RKO (cell line): ENCODE results near the gene ABCC1.
A peak's percentile ranks its signal among the peaks of the same experiment; 100 is the strongest.
"Not testable (repeated sequence)": the region's sequence is repeated elsewhere in the genome, so short reads cannot be mapped to it uniquely, and the experiment has no call there.

Source experiments
- DNase-seq: peaks from one replicate; pipeline ENCODE4 v3.0.0-alpha.2; 2016; ENCODE audit warnings: low spot score

The ABCC1 gene

DNA sequence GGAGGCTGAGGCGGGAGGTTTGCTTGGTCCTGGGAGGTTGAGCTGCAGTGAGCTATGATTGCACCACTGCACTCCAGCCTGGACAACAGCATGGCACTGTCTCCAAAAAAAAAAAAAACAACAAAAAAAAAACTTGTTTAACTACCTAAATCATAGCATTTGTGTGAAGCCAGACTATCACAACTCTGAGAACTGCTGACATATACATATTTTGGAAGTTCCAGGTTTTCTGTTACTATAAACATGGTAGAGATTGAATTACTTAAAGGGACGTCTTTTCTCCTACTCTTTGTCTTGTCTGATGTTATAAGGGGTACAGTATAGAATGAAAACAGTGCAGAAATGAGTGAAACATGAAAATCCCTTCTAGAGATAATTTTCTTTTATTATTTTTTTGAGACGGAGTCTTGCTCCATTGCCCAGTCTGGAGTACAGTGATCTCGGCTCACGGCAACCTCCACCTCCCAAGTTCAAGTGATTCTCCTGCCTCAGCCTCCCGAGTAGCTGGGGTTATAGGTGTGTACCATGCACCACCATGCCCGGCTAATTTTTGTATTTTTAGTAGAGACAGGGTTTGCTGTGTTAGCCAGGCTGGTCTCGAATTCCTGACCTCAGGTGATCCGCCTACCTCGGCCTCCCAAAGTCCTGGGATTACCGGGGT lies 18.4 kb downstream of the ABCC1 start:
- DNase-seq = no peak

- DNase-seq = peak; percentile 12
These were observed 20.8 kb downstream of the ABCC1 start for GRCh38 chr16:15970202-15970601.

DNA sequence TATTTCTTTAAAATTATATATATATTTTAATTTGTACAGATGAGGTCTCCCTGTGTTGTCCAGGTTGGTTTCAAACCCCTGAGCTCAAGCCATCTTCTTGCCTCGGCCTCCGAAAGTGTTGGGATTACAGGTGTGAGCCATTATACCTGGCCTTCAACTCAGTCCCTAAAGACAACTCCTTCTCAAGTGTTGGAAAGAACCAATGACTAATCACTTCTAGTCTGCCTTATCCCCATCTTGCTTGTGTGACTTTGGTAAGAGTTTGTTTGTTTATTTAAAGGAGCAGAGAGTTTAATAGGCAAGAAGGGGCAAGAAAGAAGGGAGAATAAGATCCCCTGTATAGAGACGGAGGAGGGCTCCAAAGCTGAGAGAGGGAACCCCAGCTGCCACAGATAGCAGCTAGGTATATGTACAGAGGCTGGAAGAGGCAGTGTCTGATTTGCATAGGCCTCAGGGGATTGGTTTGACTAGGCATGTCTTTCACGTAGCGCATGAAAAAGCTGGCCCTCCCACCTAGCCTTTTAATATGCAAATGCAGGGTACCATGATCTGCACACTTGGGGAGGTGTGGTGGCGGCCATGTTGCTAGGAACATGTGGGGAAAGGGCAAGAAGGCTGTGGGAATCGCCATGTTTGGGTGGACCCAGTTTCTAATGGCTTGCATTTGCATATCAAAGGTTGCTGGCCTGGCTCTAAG lies 21.5 kb downstream of the ABCC1 start:
- DNase-seq = no peak

DNA sequence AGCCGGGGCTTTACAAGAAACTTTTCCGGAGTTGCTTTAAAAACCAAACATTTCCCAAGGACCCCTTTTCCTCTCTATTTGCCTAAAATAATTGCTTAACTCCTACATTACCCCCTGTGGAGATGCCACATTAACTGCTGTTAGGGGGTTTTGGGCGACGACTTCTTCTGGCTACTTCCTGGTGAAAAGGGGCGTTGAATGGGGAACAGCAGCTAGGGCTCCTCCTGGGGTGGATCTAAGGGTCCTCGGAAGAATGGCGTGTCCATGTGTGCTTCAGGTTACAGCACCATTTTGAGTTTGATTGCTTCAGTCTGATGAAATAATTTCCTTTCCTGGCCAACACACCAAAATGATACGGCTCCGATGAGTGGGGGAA lies 22.0 kb downstream of the ABCC1 start:
- no peak for DNase-seq

GRCh38 chr16:15972046-15972868 lies 22.8 kb downstream of the ABCC1 start:
- DNase-seq = no peak

- no peak for DNase-seq
These were observed 24.0 kb downstream of the ABCC1 start for GRCh38 chr16:15973421-15973820.

DNA sequence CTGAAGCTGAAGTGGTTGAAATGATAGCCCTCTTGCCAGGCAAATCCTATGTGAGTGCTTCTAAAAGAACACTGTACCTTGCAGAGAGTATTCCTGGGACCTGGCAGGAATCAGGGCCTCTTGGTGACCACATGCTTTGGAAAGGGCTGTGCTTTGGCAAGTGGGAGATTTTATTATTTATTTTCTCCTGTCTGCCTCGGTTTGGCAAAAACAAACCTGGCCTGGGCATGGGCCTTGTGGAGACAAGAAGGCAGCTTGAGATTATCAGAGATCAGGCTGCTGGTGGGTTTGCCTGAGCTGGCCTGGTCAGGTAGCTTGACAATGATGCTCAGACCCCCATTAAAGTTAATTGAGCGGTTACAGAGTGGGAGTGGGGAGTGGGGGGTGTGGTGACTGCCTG lies 24.6 kb downstream of the ABCC1 start:
- no peak for DNase-seq

DNA sequence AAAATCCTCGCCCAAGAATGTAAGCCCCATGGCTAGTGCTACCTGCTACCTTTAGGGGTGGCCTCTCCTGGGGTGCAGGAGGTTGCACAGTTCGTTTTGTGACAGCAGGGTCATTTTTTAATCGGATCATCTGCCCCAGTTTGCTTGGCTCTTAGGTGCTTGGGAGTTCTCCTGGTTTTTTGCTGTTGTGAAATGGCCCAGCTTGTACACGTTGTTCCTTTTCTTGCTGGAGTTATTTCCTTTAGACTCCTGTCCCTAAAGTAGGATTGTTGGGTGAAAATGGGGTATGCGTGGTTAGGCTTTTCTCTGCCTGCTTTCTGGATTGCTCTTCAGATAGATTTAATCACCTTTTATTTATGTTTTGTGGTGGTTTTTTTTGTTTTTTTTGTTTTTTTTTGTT lies 25.8 kb downstream of the ABCC1 start:
- no peak for DNase-seq

GRCh38 chr16:15976225-15976812 lies 26.9 kb downstream of the ABCC1 start:
- DNase-seq = no peak

- DNase-seq = no peak
These were observed 27.7 kb downstream of the ABCC1 start for GRCh38 chr16:15976929-15977637.

DNA sequence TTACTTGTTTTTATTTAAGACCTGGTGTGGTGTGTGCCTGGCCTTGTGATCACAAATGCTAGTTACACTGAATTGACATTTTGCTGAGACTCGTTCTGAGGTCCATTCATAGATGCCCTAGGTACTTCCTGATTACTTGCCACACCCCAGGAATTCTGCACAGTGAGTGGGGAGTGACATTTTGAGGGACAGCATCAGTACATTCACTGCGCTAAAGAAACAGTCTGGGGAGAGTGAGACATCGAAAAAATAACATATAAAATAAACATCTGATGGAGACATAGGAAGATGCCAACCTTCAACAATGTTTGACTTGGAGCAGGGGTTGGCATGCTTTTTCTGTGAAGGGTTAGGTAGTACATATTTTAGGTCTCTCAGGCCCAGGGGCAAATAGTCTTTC lies 30.4 kb downstream of the ABCC1 start:
- DNase-seq = no peak

DNA sequence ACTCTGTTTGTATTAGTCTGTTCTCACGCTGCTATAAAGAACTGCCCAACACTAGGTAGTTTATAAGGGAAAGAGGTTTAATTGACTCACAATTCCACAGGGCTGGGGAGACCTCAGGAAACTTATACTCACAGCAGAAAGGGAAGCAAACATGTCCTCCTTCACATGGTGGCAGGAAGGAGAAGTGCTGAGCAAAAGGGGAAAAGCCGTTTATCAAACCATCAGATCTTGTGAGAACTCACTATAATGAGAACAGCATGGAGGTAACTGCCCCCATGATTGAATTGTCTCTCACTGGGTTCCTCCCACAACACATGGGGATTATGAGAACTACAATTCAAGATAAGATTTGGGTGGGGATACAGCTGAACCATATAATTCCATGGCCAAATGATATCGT lies 30.9 kb downstream of the ABCC1 start:
- DNase-seq = no peak

- DNase-seq = no peak
These were observed 32.0 kb downstream of the ABCC1 start for GRCh38 chr16:15981382-15981781.

DNA sequence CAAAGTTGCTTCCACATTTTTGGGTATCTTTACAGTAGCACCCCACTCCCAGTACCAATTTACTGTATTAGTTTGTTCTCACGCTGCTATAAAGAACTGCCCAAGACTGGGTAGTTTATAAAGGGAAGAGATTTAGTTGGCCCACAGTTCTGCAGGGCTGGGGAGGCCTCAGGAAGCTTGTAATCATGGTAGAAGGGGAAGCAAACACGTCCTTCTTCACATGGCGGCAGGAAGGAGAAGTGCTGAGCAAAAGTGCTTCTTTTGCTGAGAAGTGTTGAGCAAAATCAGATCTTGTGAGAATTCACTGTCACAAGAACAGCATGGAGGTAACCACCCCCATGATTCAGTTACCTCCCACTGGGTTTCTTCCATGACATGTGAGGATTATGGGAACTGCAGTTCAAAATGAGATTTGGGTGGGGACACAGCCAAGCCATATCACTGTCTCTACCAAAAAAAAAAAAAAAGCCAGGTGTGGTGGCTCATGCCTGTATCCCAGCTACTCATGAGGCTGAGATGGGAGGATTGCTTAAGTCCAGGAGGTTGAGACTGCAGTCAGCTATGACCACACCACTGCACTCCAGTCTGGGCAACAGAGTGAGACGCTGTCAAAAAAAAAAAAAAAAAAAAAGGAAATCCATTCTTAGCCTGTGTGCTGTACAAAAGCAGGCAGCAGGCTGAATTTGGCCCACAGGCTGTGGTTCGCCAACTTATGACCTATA lies 32.9 kb downstream of the ABCC1 start:
- not testable (repeated sequence) for DNase-seq

DNA sequence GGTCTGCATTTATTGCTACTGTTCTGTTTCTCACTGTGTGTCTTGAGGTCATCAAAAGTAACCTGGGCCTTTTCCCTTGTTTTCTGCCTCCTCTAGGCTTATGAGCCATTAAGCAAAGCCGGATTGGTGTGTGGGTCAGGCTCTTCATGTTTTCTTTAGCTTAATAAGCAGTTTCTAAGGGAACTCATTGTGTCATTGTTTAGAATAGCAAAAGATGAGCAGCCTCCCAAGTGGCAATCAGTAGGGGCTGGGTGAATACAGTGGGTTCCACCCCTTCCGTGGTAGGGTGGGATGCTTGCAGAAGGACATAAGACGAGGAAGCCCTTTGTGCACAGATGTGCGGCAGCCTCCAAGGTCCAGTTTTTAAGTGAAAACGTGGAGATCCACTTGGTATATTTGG lies 34.5 kb downstream of the ABCC1 start:
- no peak for DNase-seq

DNA sequence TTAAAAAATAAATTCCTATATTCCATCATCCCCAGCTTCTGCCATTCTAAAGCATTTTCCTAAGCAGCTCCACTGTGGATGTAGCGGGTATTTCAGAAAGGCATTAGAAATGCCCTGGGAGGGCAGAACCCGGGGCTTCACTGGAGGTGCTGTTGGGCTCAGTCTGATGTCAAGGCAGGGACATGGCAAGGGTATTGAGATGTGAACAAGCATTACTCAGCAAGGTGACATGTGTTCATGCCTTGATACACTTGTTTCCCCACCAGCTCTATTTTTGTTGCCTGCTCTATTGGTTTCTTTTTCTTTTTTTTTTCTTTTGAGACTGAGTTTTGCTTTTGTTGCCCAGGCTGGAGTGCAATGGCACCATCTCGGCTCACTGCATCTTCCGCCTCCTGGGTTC lies 35.7 kb downstream of the ABCC1 start:
- DNase-seq = no peak

DNA sequence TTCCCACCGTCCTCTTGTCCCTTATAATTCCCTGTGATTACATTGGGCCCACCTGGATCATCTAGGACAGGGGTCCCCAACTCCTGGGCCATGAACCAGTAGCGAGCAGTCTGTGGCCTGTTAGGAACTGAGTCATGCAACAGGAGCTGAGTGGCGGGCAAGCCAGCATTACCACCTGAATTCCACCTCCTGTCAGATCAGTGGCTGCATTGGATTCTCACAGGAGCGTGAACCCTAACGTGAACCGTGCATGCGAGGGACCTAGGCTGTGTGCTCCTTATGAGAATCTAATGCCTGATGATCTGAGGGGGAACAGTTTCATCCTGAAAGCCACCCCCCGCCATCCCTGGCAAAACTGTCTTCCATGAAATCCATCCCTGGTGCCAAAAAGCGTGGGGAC lies 36.8 kb downstream of the ABCC1 start:
- DNase-seq = no peak

DNA sequence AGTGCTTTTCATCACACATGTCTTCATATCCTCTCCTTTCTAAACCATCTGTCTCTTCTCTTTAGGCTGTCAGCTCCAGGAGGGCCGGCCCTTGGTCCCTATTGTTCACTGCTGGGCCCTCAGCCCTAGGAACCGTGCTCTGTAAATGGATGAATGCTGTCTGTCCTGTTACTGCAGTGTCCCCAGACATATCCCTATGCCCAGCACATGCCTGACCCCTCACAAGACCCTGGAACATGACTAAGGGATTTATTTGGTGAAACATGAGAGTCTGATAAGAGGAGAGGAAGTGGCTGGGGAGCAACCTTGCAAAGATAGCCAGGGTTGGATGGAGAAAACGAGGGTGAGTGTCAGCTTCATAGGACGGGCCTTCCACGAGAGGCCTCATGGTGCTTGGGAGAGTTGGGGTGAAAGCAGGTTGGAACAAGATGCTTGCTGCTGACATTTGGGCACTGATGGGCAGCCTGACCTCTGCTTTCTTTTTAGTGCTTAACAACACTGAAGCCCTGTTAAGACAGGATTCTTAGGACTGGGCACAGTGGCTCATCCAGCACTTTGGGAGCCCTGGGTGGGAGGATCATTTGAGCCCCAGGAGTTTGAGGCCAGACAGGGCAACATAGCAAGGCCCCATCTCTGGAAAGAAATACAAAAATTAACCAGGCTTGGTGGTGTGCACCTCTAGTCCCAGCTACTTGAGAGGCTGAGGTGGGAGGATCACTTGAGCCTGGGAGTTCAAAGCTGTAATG lies 39.0 kb downstream of the ABCC1 start:
- no peak for DNase-seq

- no peak for DNase-seq
These were observed 41.5 kb downstream of the ABCC1 start for GRCh38 chr16:15990902-15991301.

GRCh38 chr16:15993128-15993527 lies 43.7 kb downstream of the ABCC1 start:
- no peak for DNase-seq

- no peak for DNase-seq
These were observed 44.1 kb downstream of the ABCC1 start for GRCh38 chr16:15993541-15993940.
